Testis (tissue), 5 donors: ENCODE results near the gene POLR2A. TPM values are rescaled to one million over a fixed set of nuclear protein-coding genes. Genes with fewer than 3 reads are reported as not detected.

Experiments used
- DNase-seq: peaks from one replicate; pipeline ENCODE4 v3.0.0-alpha.2; 2019
- H3K27ac ChIP-seq, 2 donors: fragments of 200-600 bp; sonication (generic); one replicate each; pipeline ENCODE4 v1.5.1; 2019
- H3K27me3 ChIP-seq: fragments of 200-600 bp; sonication (generic); one replicate; pipeline ENCODE4 v1.5.1; 2019
- H3K36me3 ChIP-seq: fragments of 200-600 bp; sonication (generic); one replicate; pipeline ENCODE4 v1.5.1; 2017; ENCODE audit warnings: low read depth; ENCODE audit errors: missing control alignments
- H3K4me1 ChIP-seq: fragments of 200-600 bp; sonication (generic); one replicate; pipeline ENCODE4 v1.5.1; 2019
- H3K4me3 ChIP-seq, 2 donors: fragments of 200-600 bp; sonication (generic); one replicate each; pipeline ENCODE4 v1.5.1; 2017 to 2019
- H3K9me3 ChIP-seq: fragments of 200-600 bp; sonication (generic); one replicate; pipeline ENCODE4 v1.5.1; 2017
- CTCF ChIP-seq, 3 experiments: fragments of 450-650 bp in 2 of 3; fragments of 200-600 bp in 1 of 3; sonication (generic) in 1 of 3; IDR thresholded peaks; one replicate each; pipeline ENCODE4 v1.5.1; 2016 to 2019; ENCODE audit warnings: antibody characterized with exemption in 3 of 3, mild to moderate bottlenecking in 2 of 3, moderate library complexity in 1 of 3
- POLR2A ChIP-seq: fragments of 450-650 bp; IDR thresholded peaks from one replicate; pipeline ENCODE4 v1.6.1; 2017; ENCODE audit warnings: antibody characterized with exemption, mild to moderate bottlenecking, moderate library complexity
- WGBS, 2 donors: methylation state at CpG; one replicate each; pipeline ENCODE4 v1.1.5; 2018; 5-methylcytosine and 5-hydroxymethylcytosine counted together
- intact Hi-C: fragments of 100-400 bp; cut with DNase I; formaldehyde crosslinking; loops from one replicate; pipeline ENCODE4 v1.15.1; 2023; ENCODE audit warnings: low total_unique reads
- long read RNA-seq, 2 donors: transcript quantifications; one replicate each; lab custom pipeline, GENCODE V29; 2026
- polyA plus RNA-seq: library from polyadenylated mRNA; stranded (reverse); fragments of 350-450 nt; fragmentation: Illumina TruSeq; extraction: RNeasy Lipid Tissue Mini Kit (QIAGEN cat#74804); gene quantifications from one replicate; pipeline ENCODE4 v1.2.3, GENCODE V29; 2014; ENCODE audit warnings: low read depth, low replicate concordance; ENCODE audit not compliant: insufficient read depth
- total RNA-seq, 2 donors: library from RNA; depleted of rRNA; stranded (reverse); fragments of >200 nt; gene quantifications; one replicate each; pipeline ENCODE4 v1.2.3, GENCODE V29; 2016

POLR2A gene
- total RNA-seq (100 to 1,000 TPM; 359 to 391 TPM), polyA plus RNA-seq (175 TPM)
- long read RNA-seq, donor 1, full-length matches to known transcripts: 5 of 166 reads
- long read RNA-seq, donor 1, partial matches to known transcripts: 161 of 166 reads
- long read RNA-seq, donor 1, other reads (novel, unspliced or antisense): 0 of 166 reads
- long read RNA-seq, donor 2, full-length matches to known transcripts: 7 of 45 reads
- long read RNA-seq, donor 2, partial matches to known transcripts: 38 of 45 reads
- long read RNA-seq, donor 2, other reads (novel, unspliced or antisense): 0 of 45 reads

- Histone ChIP-seq H3K36me3 (no peaks in the 10 kb centered on the region), H3K4me3 (peak within 1 kb of the TSS; percentile 71 to 78), H3K4me1 (peaks cover 39% of the 10 kb centered on the region), H3K27me3 (no peaks in the 10 kb centered on the region), H3K27ac (peak within 1 kb of the TSS; percentile 98 to 99), H3K9me3 (no peaks in the 10 kb centered on the region)
- intact Hi-C loops: no loop called here
- TF ChIP-seq POLR2A (peak; percentile 100), CTCF (IDR thresholded peaks at IDR 0.05) (peak in 1 of 3 experiments; percentile 16)
- peak; percentile 97 for DNase-seq
- 0% methylated on average over 54 to 64 of the region's 64 CpGs for WGBS, 2 donors
Observed at GRCh38 chr17:7484067-7484918, at the start of gene POLR2A. TSS of gene POLR2A (plus strand) at chr17:7484366.

- Histone ChIP-seq H3K36me3 (no peaks in the 10 kb centered on the region), H3K27me3 (no peaks in the 10 kb centered on the region), H3K4me3 (peak overlapping the region; percentile 33 to 37), H3K27ac (peak overlapping the region in 1 of 2 donors; percentile 20), H3K9me3 (no peaks in the 10 kb centered on the region), H3K4me1 (peaks cover 22% of the 10 kb centered on the region)
- TF ChIP-seq CTCF (IDR thresholded peaks at IDR 0.05) (no peak), POLR2A (no peak)
- DNase-seq: no peak
- intact Hi-C loops: no loop called here
- 18 to 21% methylated on average over 21 to 49 of the region's 49 CpGs for WGBS, 2 donors
Observed at GRCh38 chr17:7435676-7436555, 48.2 kb upstream of the POLR2A start.

- H3K36me3 ChIP-seq: no peaks in the 10 kb centered on the region
- TF ChIP-seq CTCF (IDR thresholded peaks at IDR 0.05): peak; percentile 71 to 78 (median 76)
- no peak for TF ChIP-seq POLR2A
- peak; percentile 79 for DNase-seq
- no peaks in the 10 kb centered on the region for H3K27me3 ChIP-seq
- peak overlapping the region; percentile 33 to 37 for H3K4me3 ChIP-seq
- peaks cover 22% of the 10 kb centered on the region for H3K4me1 ChIP-seq
- intact Hi-C loops: no loop called here
- peak overlapping the region; percentile 10 to 31 for H3K27ac ChIP-seq
- WGBS, 2 donors: 5 to 11% methylated on average over 37 to 91 of the region's 92 CpGs
- no peaks in the 10 kb centered on the region for H3K9me3 ChIP-seq
Observed at GRCh38 chr17:7436556-7437368, 47.4 kb upstream of the POLR2A start.

- no peak for DNase-seq
- Histone ChIP-seq H3K4me3 (peak overlapping the region; percentile 33 to 37), H3K27me3 (no peaks in the 10 kb centered on the region), H3K27ac (peak overlapping the region; percentile 10 to 31), H3K4me1 (peaks cover 22% of the 10 kb centered on the region), H3K36me3 (no peaks in the 10 kb centered on the region), H3K9me3 (no peaks in the 10 kb centered on the region)
- WGBS, 2 donors: 25 to 36% methylated on average over 6 to 16 of the region's 31 CpGs
- intact Hi-C loops: no loop called here
- TF ChIP-seq POLR2A: no peak
- no peak for TF ChIP-seq CTCF (IDR thresholded peaks at IDR 0.05)
Observed at GRCh38 chr17:7437369-7437863, 46.8 kb upstream of the POLR2A start.
